GM12878 (cell line): ENCODE measurements around the gene TRPC4. TPM values are rescaled to one million over a fixed set of nuclear protein-coding genes. Genes with fewer than 3 reads are reported as not detected.

Source experiments
- CEBPZ ChIP-seq: fragments of 150-350 bp; IDR thresholded peaks from 2 replicates; pipeline ENCODE4 v1.6.1; 2016; ENCODE audit warnings: low read depth, low read length
- EP300 ChIP-seq, 2 experiments: fragments of 150-350 bp in 1 of 2; IDR thresholded peaks; 2 replicates each; pipeline ENCODE4 v1.6.1; 2011 to 2012; ENCODE audit warnings: low read depth in 2 of 2, low read length in 2 of 2, borderline replicate concordance in 1 of 2, improper control_type of control experiment in 1 of 2, inconsistent platforms in 1 of 2; ENCODE audit not compliant: control insufficient read depth in 1 of 2
- ETV6 ChIP-seq, 2 experiments: fragments of 450-650 bp in 1 of 2; IDR thresholded peaks in 1 of 2; conservative IDR thresholded peaks in 1 of 2; 2 replicates each; pipeline ENCODE4 v1.6.1; 2014; ENCODE audit warnings: antibody characterized with exemption in 1 of 2, borderline replicate concordance in 1 of 2, low read depth in 1 of 2, mild to moderate bottlenecking in 1 of 2, moderate library complexity in 1 of 2
- FOXK2 ChIP-seq: fragments of 450-650 bp; IDR thresholded peaks from 2 replicates; pipeline ENCODE4 v1.6.1; 2017; ENCODE audit warnings: mild to moderate bottlenecking, moderate library complexity
- MEF2A ChIP-seq: IDR thresholded peaks from 2 replicates; pipeline ENCODE4 v1.6.1; 2011; ENCODE audit warnings: low read depth, mild to moderate bottlenecking, low read length, moderate library complexity; ENCODE audit not compliant: insufficient read depth
- MXI1 ChIP-seq: fragments of 150-350 bp; IDR thresholded peaks from 2 replicates; pipeline ENCODE4 v1.6.1; 2011; ENCODE audit warnings: low read depth, mild to moderate bottlenecking, inconsistent platforms, low read length, improper control_type of control experiment
- NFXL1 ChIP-seq: fragments of 450-650 bp; IDR thresholded peaks from 2 replicates; pipeline ENCODE4 v1.6.1; 2017; ENCODE audit warnings: antibody characterized with exemption, mild to moderate bottlenecking, borderline replicate concordance
- NRF1 ChIP-seq: conservative IDR thresholded peaks from 2 replicates; pipeline ENCODE4 v1.6.1; 2011; ENCODE audit warnings: mild to moderate bottlenecking, low read depth, low read length, improper control_type of control experiment
- POLR2A ChIP-seq: IDR thresholded peaks from 2 replicates; pipeline ENCODE4 v1.6.1; 2011; ENCODE audit warnings: low read depth, mild to moderate bottlenecking, low read length
- POLR2AphosphoS5 ChIP-seq: IDR thresholded peaks from 2 replicates; pipeline ENCODE4 v1.6.1; 2011; ENCODE audit warnings: mild to moderate bottlenecking, low read length, inconsistent platforms
- REST ChIP-seq: IDR thresholded peaks from 2 replicates; pipeline ENCODE4 v1.6.1; 2012; ENCODE audit warnings: mild to moderate bottlenecking, low read depth, low read length
- ZNF217 ChIP-seq: fragments of 450-650 bp; IDR thresholded peaks from 2 replicates; pipeline ENCODE4 v1.6.1; 2017; ENCODE audit warnings: antibody characterized with exemption, mild to moderate bottlenecking
- polyA plus RNA-seq, 11 experiments: library from polyadenylated mRNA; depleted of rRNA in 4 of 11; unstranded in 6 of 11; stranded (reverse) in 5 of 11; fragments of >200 nt; fragmentation: Nextera tagmentation in 4 of 11; fragmentation: Illumina TruSeq in 1 of 11; extraction: Ambion mirVana in 4 of 11; extraction: Trizol in 1 of 11; gene quantifications; 1 replicate in 1 of 11; 2 replicates in 10 of 11; pipeline versions ENCODE4 v1.2.1 to v1.2.3, GENCODE V29; 2011 to 2016; ENCODE audit warnings: inconsistent platforms in 2 of 11, missing spikeins in 2 of 11, low read depth in 1 of 11
- total RNA-seq, 4 experiments: library from RNA; depleted of rRNA in 3 of 4; stranded (reverse); fragments of >200 nt in 3 of 4; fragmentation: Illumina TruSeq in 1 of 4; extraction: Trizol in 1 of 4; gene quantifications; 2 replicates each; pipeline versions ENCODE4 v1.2.1 to v1.2.3, GENCODE V29; 2013 to 2021

Gene TRPC4
- total and polyA plus RNA-seq, 10 of the 15 experiments (the other 5 are each of a cell fraction or from before 2014, with no cell fraction given): not detected

GRCh38 chr13:37835392-37835791 lies 34.2 kb downstream of the TRPC4 start (continued):
- no peak for TF ChIP-seq REST
- TF ChIP-seq ZNF217: no peak
- no peak for TF ChIP-seq POLR2AphosphoS5
- no peak for TF ChIP-seq ETV6 (conservative IDR thresholded peaks at IDR 0.05 in 1 of 2, IDR thresholded peaks at IDR 0.05 in 1 of 2; ENCODE audit: borderline replicate concordance in 1 of 2, low read depth in 1 of 2)
- no peak for TF ChIP-seq MEF2A
- no peak for TF ChIP-seq FOXK2
- TF ChIP-seq NFXL1: no peak
- no peak for TF ChIP-seq NRF1
- TF ChIP-seq MXI1: no peak
- no peak for TF ChIP-seq CEBPZ
- no peak for TF ChIP-seq POLR2A
- TF ChIP-seq EP300 (IDR thresholded peaks at IDR 0.05; ENCODE audit: borderline replicate concordance in 1 of 2, control insufficient read depth in 1 of 2, low read depth in 2 of 2, low read length in 2 of 2): no peak
